Activated CD8-positive, alpha-beta memory T cell treated with anti-CD3 and anti-CD28 coated beads, Interleukin-2, amount 50 U/mL, for 1 hour (primary cell): ENCODE results near the gene CCT6A.
A peak's percentile ranks its signal among the peaks of the same experiment; 100 is the strongest.
"Not testable (repeated sequence)": the region's sequence is repeated elsewhere in the genome, so short reads cannot be mapped to it uniquely, and the experiment has no call there.

ENCODE experiments used
- DNase-seq: peaks from one replicate; pipeline ENCODE4 v3.0.0-alpha.2; 2020; ENCODE audit errors: extremely low read depth

The CCT6A gene

GRCh38 chr7:56098187-56099008 is 46.8 kb downstream of the CCT6A start:
- not testable (repeated sequence) for DNase-seq

GRCh38 chr7:56099653-56100052 is 48.1 kb downstream of the CCT6A start:
- no peak for DNase-seq

- not testable (repeated sequence) for DNase-seq
Observed at GRCh38 chr7:56104138-56104537, 52.6 kb downstream of the CCT6A start.

GRCh38 chr7:56105508-56105907 is 53.9 kb downstream of the CCT6A start:
- peak; percentile 4 for DNase-seq

GRCh38 chr7:56106108-56107073 is 54.8 kb downstream of the CCT6A start, which contains the start of gene CHCHD2:
TSS of gene CHCHD2 (minus strand) at chr7:56106476. CDS start at chr7:56106413, 63 bp downstream.
- DNase-seq = peak; percentile 82

GRCh38 chr7:56107954-56108258 is 56.3 kb downstream of the CCT6A start:
- no peak for DNase-seq

GRCh38 chr7:56110611-56111010 is 59.0 kb downstream of the CCT6A start:
- no peak for DNase-seq

GRCh38 chr7:56112244-56112643 is 60.7 kb downstream of the CCT6A start:
- DNase-seq = not testable (repeated sequence)
